SU-DHL-6 (cell line): Measurements from ENCODE around the gene ZNF23.

Source experiments
- H2AFZ ChIP-seq: fragments of 200-600 bp; sonication (generic); 2 replicates; pipeline ENCODE4 v1.6.1; 2014; ENCODE audit warnings: low read depth, mild to moderate bottlenecking, moderate library complexity, mixed read lengths, antibody characterized with exemption, low read length; ENCODE audit not compliant: severe bottlenecking
- H3F3A ChIP-seq: fragments of 200-600 bp; shearing (Covaris generic); 2 replicates; pipeline ENCODE4 v1.6.0; 2016; ENCODE audit warnings: antibody characterized with exemption, mild to moderate bottlenecking; ENCODE audit not compliant: insufficient read depth
- H3K27ac ChIP-seq: fragments of 200-600 bp; sonication (generic); 2 replicates; pipeline ENCODE4 v1.5.1; 2016; ENCODE audit warnings: low read depth, mild to moderate bottlenecking, low read length, moderate library complexity, mixed read lengths
- H3K27me3 ChIP-seq: fragments of 200-600 bp; sonication (generic), shearing (Covaris generic); 2 replicates; pipeline ENCODE4 v1.6.0; 2014; ENCODE audit warnings: mild to moderate bottlenecking, low read length
- H3K36me3 ChIP-seq: fragments of 200-600 bp; sonication (generic); 2 replicates; pipeline ENCODE4 v1.6.1; 2014; ENCODE audit warnings: mild to moderate bottlenecking, low read length, mixed read lengths
- H3K4me2 ChIP-seq: fragments of 300-600, 200-600 bp; shearing (Covaris generic), sonication (generic); 2 replicates; pipeline ENCODE4 v1.6.0; 2014; ENCODE audit warnings: low read length, low read depth, mild to moderate bottlenecking; ENCODE audit not compliant: poor library complexity, severe bottlenecking
- H3K4me3 ChIP-seq: fragments of 200-600 bp; sonication (generic); 2 replicates; pipeline ENCODE4 v1.5.1; 2014; ENCODE audit warnings: antibody characterized with exemption, low read length, mild to moderate bottlenecking, mixed read lengths; ENCODE audit not compliant: insufficient read depth, poor library complexity, severe bottlenecking
- H3K79me2 ChIP-seq: fragments of 200-600 bp; sonication (generic); 2 replicates; pipeline ENCODE4 v1.6.1; 2014; ENCODE audit warnings: mild to moderate bottlenecking, low read length, moderate library complexity; ENCODE audit not compliant: insufficient read depth
- H3K9ac ChIP-seq: fragments of 200-600 bp; sonication (generic); 2 replicates; pipeline ENCODE4 v1.7.0; 2014; ENCODE audit warnings: mild to moderate bottlenecking, low read length
- H3K9me2 ChIP-seq: fragments of 200-600 bp; sonication (generic); replicated peaks from 2 replicates; pipeline ENCODE4 v1.6.1; 2014; ENCODE audit warnings: low read length; ENCODE audit not compliant: insufficient read depth
- H3K9me3 ChIP-seq: fragments of 200-600 bp; sonication (generic); 2 replicates; pipeline ENCODE4 v1.6.1; 2014; ENCODE audit warnings: low read length, mixed read lengths; ENCODE audit not compliant: insufficient read depth
- H4K20me1 ChIP-seq: fragments of 200-600 bp; sonication (generic); 2 replicates; pipeline ENCODE4 v1.6.1; 2014; ENCODE audit warnings: low read depth, mild to moderate bottlenecking, antibody characterized with exemption, low read length, moderate library complexity, mixed read lengths
- EZH2phosphoT487 ChIP-seq: fragments of 200-600 bp; sonication (generic), shearing (Covaris generic); conservative IDR thresholded peaks from 2 replicates; pipeline ENCODE4 v1.6.1; 2018; ENCODE audit warnings: mild to moderate bottlenecking, antibody characterized with exemption, low read length, moderate library complexity, mixed read lengths
- TF ChIP-seq, protein P1 (sequence below): fragments of 200-600 bp; sonication (generic); IDR thresholded peaks from one replicate; pipeline ENCODE4 v1.5.1; 2017; ENCODE audit warnings: antibody characterized with exemption, mild to moderate bottlenecking, low read length, moderate library complexity; ENCODE audit not compliant: insufficient read depth, poor library complexity, severe bottlenecking

ZNF23 gene

DNA sequence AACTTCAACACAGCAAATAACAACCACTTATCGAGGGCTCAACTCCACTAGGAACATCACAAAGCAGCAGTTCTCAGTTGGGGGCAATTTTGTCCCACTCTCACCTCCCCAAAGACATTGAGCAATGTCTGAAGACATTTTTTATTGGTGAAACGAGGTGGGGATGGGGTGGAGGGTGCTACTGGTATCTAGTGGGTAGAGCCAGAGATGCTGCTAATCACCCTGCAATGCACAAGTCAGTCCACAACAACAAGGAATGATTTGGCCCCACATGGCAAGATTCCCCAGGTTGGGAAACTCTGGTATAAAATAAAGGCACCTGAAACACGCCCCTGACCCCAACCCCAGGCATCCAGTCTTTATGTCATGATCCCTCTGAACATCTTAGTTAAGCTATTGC is 53.5 kb downstream of the ZNF23 start:
- Histone ChIP-seq H3K9me3 (no peaks in the 10 kb centered on the region), H3F3A (no peaks in the 10 kb centered on the region), H3K36me3 (no peaks in the 10 kb centered on the region), H3K9me2 (no peaks in the 10 kb centered on the region), H3K4me2 (no peak overlapping the region), H3K4me3 (no peak overlapping the region), H3K27ac (no peak overlapping the region), H4K20me1 (no peaks in the 10 kb centered on the region), H3K9ac (no peak overlapping the region), H3K79me2 (no peaks in the 10 kb centered on the region), H2AFZ (no peak overlapping the region), H3K27me3 (no peaks in the 10 kb centered on the region)
- TF ChIP-seq, protein P1, sequence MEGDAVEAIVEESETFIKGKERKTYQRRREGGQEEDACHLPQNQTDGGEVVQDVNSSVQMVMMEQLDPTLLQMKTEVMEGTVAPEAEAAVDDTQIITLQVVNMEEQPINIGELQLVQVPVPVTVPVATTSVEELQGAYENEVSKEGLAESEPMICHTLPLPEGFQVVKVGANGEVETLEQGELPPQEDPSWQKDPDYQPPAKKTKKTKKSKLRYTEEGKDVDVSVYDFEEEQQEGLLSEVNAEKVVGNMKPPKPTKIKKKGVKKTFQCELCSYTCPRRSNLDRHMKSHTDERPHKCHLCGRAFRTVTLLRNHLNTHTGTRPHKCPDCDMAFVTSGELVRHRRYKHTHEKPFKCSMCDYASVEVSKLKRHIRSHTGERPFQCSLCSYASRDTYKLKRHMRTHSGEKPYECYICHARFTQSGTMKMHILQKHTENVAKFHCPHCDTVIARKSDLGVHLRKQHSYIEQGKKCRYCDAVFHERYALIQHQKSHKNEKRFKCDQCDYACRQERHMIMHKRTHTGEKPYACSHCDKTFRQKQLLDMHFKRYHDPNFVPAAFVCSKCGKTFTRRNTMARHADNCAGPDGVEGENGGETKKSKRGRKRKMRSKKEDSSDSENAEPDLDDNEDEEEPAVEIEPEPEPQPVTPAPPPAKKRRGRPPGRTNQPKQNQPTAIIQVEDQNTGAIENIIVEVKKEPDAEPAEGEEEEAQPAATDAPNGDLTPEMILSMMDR = no peak

DNA sequence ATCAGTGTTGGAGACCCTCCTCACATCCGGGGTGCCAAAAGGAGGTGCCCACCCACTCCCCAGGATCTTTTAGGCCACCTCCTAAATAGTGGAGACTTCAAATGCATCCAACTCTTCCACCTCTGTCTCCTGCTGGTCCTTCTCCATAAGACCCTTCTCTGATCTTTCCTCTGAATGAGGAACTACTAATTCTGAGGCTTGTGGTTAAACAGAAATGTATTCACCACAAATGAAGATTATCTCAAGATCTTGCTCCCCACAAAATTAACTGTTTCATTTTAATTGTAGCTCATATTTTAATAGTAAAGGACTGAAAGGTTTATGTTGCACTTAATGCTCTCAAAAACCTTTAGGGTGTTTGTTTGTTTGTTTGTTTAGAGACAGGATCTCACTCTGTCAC is 54.3 kb downstream of the ZNF23 start:
- H3K79me2 ChIP-seq = no peaks in the 10 kb centered on the region
- no peak overlapping the region for H2AFZ ChIP-seq
- H3K9me2 ChIP-seq = no peaks in the 10 kb centered on the region
- H4K20me1 ChIP-seq = no peaks in the 10 kb centered on the region
- H3K9me3 ChIP-seq = no peaks in the 10 kb centered on the region
- H3K4me2 ChIP-seq = no peak overlapping the region
- H3K4me3 ChIP-seq = no peak overlapping the region
- no peaks in the 10 kb centered on the region for H3K36me3 ChIP-seq
- no peaks in the 10 kb centered on the region for H3F3A ChIP-seq
- no peak overlapping the region for H3K9ac ChIP-seq
- no peak overlapping the region for H3K27ac ChIP-seq
- no peaks in the 10 kb centered on the region for H3K27me3 ChIP-seq
- TF ChIP-seq, protein P1 = no peak
- TF ChIP-seq EZH2phosphoT487 = no peak

DNA sequence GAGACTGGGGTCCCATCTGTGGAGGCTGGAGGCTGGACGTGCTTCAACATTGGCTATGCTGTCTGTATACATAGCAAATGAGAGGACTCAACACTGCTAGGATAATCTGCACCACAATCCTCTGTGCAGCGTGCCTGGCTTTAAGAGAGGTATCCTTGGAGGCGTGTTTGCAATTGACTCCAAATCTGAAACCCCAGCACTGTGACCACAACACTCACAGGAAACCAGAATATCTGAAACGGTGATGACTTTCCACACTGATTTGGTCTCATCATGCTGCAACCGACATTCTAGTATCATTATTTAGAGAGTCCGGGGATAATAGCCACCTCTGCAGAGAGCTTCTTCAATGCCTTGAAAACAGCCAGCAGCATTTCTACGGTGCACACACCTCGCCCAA is 55.3 kb downstream of the ZNF23 start:
- Histone ChIP-seq H3K36me3 (no peaks in the 10 kb centered on the region), H3F3A (no peaks in the 10 kb centered on the region), H3K4me3 (no peak overlapping the region), H3K27me3 (no peaks in the 10 kb centered on the region), H3K79me2 (no peaks in the 10 kb centered on the region), H3K9me2 (no peaks in the 10 kb centered on the region), H3K27ac (no peak overlapping the region), H4K20me1 (no peaks in the 10 kb centered on the region), H3K9ac (no peak overlapping the region), H3K4me2 (no peak overlapping the region), H3K9me3 (no peaks in the 10 kb centered on the region), H2AFZ (no peak overlapping the region)
- TF ChIP-seq, protein P1 = no peak
- no peak for TF ChIP-seq EZH2phosphoT487

DNA sequence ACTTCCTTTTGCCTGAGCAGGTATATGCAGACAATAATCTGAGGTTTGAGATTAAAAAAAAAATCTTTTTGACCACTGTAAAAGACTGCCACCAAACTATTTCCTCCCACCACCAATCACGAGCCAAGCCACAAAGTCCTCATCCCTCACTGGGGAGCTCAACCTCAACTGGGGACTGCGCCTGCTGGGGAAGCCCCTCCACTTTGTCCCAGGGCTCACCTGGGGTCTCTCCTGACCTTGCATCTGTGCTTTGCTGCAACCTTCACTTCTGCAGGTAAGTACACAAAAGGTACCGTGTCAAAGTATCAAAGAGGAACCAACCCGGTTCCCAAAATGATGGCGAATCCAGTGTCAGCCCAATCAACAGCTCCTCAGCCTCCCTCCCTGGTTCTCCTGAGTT is 55.7 kb downstream of the ZNF23 start:
- Histone ChIP-seq H3K9ac (no peak overlapping the region), H2AFZ (no peak overlapping the region), H3K36me3 (no peaks in the 10 kb centered on the region), H3K27me3 (no peaks in the 10 kb centered on the region), H3K27ac (no peak overlapping the region), H3K79me2 (no peaks in the 10 kb centered on the region), H4K20me1 (no peaks in the 10 kb centered on the region), H3F3A (no peaks in the 10 kb centered on the region), H3K9me3 (no peaks in the 10 kb centered on the region), H3K4me2 (no peak overlapping the region), H3K9me2 (no peaks in the 10 kb centered on the region), H3K4me3 (no peak overlapping the region)
- TF ChIP-seq, protein P1 = no peak
- no peak for TF ChIP-seq EZH2phosphoT487
